CD4-positive, alpha-beta T cell treated with Interferon gamma for 1 hour (primary cell): Measurements from ENCODE around the gene BRD3OS.
"Not testable (repeated sequence)": the region's sequence is repeated elsewhere in the genome, so short reads cannot be mapped to it uniquely, and the experiment has no call there.

Experiments used
- DNase-seq: peaks from one replicate; pipeline ENCODE4 v3.0.0-alpha.2; 2020

Gene BRD3OS

DNA sequence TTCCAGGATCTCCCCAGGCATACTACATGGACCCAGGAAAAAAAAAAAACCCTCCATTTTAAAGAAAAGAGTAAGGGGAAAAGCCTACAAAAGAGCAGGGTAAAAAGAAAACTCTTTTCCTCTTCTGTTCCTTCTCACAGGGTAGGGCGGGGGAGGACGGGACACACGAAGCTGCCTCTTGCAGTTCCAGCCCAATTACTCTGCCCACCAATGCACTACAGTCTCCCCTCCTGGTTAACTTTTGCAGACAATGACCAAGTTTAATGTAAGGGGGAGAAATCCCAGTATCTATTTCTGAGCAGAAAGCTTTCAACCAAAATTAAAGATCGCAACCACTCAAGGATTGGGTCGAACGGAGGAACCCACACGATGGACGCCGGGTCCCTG is 41.2 kb downstream of the BRD3OS start:
- DNase-seq = no peak

- peak; percentile 42 for DNase-seq
These were observed 41.9 kb downstream of the BRD3OS start for GRCh38 chr9:134066913-134067851.

GRCh38 chr9:134067904-134068743 is 42.8 kb downstream of the BRD3OS start, which contains the start of gene BRD3:
TSS of gene BRD3 (minus strand) at chr9:134068026. CDS start at chr9:134053477, 14,549 bp downstream.
- DNase-seq = peak; percentile 85

DNA sequence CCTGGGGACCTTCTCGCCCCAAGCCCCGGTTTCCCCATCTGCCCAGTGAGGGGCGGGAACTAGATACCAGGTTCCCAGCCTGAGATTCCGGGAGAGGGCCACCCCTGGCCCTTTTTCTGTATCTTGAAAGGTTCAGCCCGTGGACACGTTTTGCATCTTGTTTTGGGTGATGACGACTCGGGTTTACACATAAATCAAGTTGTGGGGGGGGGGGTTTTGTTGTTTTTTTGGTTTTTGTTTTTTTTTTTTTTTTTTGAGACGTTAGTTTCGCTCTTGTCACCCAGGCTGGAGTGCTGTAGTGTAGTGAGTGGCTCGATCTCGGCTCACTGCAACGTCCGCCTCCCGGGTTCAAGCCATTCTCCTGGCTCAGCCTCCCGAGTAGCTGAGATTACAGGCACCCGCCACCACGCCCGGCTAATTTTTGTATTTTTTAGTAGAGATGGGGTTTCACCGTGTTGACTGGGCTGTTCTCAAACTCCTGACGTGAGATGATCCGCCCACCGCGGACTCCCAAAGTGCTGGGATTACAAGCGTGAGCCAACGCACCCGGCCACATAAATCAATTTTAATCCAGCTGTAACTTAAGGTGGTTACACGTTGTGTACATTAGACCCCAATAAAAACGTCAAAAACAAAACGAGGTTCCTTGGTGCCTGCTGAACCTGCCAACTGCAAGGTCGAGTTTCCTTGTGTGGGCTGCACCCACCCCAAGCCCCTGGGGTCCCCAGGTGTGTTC is 43.6 kb downstream of the BRD3OS start:
- DNase-seq = no peak

DNA sequence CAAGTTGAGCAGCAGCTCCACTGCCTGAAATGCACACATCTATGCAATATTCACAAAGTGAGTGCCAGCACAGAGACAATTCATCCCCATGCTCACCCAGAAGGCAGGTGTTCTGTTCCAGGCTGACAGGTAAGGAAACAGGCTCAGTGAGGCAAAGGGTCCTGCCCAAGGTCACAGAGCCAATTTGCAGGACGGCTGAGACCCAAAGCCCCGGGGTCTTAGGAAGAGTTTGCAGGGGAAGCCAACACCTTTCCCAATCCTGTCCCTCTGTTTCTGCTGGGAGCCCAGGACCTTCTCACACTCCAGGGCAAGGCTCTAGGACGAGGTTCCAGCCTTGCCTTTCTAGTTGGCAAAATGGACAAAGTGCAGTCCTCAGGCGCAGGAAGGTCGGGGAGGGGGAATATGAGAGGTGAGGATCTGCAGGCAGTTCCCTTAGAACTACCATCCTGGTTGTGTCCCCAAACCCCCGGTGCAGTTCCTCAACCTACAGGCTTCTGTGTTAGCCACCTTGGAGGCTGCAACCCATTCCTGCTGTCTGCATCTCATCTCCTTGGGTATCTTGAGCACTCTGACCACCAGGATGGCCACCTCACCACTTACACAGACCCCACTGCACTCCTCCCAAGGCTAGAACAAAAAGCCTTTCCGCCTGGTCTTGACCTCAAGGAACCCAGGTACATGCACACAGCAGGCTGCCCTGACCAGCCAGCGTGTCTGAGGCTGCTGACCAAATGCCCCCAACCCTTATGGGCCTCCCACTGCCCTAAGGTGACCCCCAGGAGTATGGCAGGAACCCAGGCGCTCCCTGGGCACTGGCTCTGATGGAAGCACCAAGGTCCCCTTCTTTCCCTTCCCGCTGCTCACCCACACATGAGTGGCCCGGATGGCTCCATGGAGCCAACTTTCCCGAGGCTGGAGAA is 44.5 kb downstream of the BRD3OS start:
- no peak for DNase-seq

DNA sequence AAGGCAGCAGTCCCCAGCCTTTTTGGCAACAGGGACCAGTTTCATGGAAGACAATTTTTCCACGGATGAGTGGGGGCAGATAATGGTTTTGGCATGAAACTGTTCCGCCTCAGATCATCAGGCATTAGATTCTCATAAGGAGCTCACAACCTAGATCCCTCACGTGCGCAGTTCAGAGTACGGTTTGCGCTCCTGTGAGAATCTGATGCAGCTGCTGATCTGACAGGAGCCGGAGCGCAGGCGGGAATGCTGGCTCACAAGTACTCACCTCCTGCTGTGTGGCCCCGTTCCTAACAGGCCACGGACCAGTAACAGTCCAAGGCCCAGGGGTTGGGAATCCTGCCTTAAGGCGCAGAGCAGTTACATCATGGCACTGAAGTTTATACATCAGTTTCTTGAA is 45.9 kb downstream of the BRD3OS start:
- no peak for DNase-seq

DNA sequence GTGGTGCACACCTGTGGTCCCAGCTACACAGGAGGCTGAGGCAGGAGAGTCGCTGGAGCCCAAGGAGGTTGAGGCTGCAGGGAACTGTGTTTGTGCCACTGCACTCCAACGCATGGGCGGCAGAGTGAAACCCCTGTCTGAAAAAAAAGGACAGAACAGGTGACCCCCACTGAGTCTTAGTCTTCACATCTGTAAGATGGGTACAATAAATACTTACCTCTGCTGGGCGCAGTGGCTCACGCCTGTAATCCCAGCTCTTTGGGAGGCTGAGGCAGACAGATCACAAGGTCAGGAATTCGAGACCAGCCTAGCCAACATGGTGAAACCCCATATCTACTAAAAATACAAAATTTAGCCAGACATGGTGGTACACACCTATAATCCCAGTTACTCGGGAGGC is 47.4 kb downstream of the BRD3OS start:
- DNase-seq = not testable (repeated sequence)

- no peak for DNase-seq
These were observed 48.2 kb downstream of the BRD3OS start for GRCh38 chr9:134073500-134073899.

GRCh38 chr9:134075689-134076088 is 50.4 kb downstream of the BRD3OS start:
- not testable (repeated sequence) for DNase-seq

DNA sequence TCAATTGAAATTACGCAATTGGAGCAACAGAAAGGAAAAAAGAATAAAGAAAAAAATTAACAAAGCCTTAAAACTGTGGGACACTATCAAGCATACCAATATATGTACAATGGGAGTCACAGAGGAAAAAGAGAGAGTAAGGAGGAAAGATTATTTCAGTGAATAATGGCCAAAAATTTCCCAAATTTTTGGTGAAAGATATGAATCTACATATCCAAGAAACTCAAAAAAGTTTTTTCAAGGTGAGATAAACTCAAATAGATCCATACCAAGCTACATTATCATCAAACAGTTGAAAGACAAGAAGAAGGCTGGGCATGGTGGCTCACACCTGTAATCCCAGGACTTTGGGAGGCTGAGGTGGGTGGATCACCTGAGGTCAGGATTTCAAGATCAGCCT is 51.4 kb downstream of the BRD3OS start:
- DNase-seq = no peak
